ENCODE measurements around the gene DBET.
"Not testable (repeated sequence)": the region's sequence is repeated elsewhere in the genome, so short reads cannot be mapped to it uniquely, and the experiment has no call there.

DBET gene

DNA sequence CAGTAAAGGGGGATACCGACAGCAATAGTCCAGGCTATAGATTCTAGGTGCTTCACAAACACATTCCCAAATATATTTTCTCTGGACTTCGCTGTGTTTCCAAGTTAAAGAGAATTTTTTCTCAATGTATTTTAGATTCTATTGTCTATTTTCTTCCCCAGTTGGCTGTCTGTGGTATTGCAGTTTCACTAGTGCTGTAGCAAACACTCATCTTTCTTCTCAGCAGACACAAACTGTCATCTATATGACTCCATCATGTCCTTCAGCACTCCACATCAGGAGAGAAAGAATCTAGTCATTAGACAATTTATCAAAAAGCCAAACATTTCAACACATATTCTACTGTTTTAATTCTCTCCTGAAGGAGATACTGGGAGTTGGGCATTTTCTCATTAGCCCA, at the start of gene DBET:
DBET (plus strand) TSS at position 161 of the 400 bp plus-strand sequence.
- DNase-seq = not testable (repeated sequence)

DNA sequence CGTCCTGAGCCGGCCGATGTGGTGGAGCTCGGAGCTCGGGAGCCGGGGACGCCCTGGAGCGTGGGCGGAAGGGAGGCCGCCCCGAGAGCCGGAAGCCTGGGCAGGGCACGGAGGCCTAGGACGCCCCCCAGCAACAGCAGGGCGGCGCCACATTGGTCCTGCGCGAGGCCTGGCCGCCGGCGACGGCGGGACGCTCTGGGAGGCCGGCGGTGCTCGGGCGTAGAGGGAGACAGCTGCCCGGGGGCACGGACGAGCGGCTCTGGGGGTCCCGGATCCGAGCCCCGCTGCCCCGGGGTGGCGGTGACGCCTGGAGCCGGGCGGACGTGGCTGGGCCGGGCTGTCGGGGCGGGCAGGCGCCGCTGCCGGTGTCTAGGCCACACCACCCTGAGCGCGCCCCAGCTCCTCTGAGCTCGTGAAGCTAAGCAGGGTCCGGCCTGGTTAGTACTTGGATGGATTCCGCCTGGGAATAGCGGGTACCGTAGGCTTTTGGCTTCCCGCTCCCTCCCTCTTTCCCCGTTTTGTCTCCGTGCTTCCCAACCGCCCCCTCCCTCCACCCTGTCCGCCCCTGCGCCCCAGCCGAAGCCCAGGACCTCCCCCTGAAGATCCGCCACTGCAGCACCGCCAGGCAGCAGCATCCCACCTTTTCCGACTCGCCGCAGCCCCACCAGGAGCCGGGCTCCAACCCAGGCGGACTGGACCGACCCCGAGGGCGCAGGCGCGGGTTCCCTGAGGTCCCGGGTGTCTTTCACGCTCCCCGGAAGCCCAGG, 49.3 kb upstream of the DBET start:
- DNase-seq = no peak

DNA sequence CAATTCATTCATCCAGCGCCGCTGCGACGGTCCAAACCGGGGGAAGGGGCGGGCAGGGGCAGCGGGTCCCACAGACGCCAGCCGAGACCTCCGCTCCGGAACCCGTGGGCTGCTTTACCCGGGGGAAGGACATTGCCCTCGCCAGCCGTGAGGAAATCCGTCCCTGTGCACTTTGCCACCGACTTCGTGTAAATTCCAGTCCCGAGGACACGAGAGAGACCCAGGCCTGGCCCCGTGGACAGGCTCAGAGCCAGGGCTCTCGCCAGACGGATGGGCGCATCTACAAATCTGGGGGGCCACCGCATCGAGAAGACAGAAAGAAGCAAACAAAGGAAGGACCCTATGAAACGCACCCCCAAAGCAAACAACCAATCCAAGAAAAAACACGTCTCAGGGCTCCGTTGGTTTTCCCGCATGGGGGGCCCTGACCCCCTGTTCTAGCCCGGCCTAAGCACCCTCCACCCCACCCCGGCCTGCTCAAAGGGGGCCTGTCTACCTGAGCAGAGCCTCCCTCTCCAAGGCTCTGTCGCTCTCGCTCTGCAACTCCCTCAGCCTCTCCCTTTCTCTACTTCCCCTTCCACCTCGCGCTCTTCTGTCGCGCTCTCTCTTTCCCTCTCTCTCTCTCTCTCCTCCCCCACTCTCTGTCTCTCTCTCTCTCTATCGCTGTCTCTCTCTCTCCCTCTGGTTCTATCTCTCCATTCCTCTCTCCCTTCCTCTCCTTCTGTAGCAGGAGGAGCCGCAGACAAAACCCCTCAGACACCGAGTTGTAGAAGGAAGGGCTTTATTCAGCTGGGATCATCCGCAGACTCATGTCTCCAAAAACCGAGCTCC, 48.5 kb upstream of the DBET start:
- DNase-seq = no peak

DNA sequence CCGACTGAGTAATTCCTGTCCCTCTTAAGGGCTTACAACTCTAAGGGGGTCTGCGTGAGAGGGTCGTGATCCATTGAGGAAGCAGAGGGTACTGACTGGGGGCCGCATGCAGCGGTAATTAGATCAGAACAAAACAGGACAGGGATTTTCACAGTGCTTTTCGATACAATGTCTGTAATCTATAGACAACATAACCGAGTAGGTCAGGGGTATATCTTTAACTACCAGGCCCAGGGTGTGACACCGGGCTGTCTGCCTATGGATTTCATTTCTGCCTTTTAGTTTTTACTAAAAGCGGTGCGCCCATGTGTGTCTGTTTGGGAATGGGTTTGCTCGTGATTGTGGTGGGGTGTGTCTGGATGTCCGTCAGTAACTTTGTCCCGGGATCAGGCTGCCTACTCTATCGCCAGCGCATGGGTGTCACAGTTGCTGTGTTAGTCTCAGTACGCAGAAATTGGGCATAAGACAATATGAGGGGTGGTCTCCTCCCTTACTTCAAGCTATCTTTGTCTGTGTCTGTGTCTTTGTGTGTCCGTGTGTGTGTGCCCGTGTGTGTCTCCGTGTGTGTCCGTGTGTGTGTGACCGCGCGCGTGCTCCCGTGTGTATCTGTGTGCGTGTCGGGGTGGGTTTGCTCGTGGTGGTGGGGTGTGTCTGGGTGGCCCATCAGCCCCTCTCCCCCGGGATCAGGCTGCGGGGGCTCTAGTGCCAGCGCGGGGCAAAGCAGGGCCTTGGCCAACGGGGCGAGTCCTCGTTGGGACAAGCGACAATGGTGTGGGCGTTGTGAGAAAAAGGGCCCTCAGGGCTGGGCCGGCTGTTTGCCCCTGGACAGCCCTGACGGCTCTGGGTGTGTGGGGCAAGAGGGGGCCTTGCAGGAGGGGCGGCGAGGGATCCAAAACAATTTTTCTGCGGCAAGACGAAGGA, 47.7 kb upstream of the DBET start:
- DNase-seq = no peak

DNA sequence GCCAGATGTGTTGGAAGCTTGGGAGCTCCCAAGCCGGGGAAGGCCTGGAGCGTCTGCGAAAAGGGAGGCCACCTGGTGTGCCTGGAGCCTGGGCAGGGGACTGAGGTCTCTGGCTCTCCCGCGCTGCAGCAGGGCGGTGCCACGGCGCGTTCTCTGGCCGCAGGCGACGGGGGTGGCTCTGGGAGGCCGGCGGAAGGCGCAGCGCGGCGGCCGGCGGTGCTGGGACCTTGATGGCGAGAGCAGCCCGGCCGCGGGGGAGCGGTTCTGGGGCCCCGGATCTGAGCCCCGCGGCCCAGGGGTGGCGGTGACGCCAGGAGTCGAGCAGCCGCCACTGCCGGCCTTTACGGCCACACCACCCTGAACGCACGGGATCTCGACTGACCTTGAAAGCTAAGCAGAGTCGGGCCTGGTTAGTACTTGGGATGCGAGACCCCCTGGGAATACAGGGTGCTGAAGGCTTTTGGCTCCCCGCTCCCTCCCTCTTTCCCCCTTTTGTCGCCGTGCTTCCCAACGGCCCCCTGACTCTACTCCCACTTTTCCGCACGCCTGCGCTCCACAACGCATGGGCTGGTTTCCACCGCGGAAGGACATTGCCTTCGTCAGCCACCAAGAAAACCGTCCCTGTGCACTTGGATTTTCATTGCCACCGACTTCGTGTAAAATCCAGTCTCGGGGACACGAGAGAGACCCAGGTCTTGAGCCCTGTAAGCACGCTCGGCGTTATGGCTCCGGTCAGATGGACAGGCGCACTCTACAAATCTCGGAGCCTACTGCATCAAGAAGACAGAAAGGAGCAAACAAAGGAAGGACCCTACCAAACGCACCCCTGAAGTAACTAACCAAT, 46.7 kb upstream of the DBET start:
- no peak for DNase-seq

DNA sequence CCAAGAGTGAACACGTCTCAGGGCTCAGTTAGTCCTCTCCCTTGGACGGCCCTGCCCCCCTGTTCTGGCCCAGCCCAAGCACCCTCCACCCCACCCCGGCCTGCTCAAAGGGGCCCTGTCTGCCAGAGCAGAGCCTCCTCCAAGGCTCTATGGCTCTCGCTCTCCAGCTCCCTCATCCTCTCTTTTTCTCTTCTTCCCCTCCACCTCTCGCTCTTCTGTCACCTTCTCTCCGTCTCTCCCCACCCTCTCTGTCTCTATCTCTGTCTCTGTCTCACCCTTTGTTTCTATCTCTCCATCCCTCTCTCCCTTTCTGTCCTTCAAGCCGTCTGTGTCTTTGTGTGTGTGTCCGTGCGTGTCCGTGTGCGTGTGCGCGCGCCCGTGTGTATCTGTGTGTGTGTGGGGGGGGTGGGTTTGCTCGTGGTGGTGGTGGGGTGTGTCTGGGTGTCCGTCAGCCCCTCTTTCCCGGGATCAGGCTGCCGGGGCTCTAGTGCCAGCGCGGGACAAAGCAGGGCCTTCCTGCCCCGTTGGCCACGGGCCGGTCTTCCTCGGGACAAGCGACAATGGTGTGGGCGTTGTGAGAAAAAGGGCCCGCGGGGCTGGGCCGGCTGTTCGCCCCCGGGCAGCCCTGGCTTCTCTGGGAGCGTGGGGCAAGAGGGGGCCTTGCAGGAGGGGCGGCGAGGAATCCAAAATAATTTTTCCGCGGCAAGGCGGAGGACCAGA, 45.9 kb upstream of the DBET start:
- no peak for DNase-seq

DNA sequence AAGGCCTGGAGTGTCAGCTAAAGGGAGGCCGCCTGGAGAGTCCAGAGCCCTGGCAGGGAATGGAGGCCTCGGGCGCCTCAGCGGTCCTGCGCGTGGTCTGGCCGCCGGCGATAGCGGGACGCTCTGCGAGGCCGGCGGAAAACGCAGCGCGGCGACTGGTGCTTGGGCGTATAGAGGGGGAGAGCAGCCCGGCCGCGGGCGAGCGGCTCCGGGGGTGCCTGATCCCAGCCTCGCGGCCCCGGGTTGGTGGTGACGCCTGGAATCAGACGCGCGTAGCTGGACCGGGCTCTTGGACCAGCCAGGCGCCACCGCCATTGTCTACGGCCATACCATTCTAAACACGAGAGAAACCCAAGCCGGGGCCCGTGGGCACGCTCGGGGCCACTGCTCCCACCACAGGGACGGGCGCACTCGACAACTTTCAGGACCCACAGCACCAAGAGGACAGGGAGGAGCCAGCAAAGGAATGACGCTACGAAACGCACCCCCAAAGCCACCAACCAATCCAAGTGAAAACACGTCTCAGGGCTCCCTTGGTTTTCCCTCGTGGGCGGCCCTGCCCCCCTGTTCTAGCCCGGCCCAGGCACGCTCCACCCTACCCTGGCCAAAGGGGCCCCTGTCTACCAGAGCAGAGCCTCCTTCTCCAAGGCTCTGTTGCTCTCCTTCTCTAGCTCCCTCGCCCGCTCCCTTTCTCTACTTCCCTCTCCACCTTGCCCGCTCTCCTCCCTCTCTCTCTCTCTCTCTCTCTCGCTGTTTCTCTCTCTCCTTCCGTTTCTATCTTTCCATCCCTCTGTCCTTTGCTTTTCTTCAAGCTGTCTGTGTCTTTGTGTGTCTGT, 45.1 kb upstream of the DBET start:
- no peak for DNase-seq

DNA sequence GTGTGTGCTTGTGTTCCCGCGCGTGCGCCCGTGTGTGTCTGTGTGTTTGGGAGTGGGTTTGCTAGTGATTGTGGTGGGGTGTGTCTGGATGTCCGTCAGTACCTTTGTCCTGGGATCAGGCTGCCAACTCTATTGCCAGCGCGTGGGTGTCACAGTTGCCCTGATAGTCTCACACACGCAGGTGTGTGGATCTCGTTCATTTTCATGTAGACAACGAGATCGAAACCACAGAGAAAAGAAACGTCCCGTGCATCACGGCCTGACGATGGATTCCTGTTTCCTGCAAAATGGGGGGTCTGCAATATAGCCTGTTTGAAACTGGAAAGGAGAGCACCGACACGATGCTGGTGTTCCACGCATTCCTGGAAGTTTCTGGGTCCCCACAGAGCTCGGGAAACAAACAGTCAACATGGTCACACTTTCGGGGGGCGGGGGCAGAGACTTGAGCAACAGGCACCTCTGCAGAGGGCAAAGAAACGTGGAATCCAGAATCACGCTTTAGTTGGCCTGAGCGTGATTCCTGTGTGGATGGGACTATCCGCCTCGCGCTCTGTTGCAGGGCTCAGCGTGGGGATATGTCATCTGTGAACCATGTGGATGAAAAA, 44.3 kb upstream of the DBET start:
- not testable (repeated sequence) for DNase-seq

DNA sequence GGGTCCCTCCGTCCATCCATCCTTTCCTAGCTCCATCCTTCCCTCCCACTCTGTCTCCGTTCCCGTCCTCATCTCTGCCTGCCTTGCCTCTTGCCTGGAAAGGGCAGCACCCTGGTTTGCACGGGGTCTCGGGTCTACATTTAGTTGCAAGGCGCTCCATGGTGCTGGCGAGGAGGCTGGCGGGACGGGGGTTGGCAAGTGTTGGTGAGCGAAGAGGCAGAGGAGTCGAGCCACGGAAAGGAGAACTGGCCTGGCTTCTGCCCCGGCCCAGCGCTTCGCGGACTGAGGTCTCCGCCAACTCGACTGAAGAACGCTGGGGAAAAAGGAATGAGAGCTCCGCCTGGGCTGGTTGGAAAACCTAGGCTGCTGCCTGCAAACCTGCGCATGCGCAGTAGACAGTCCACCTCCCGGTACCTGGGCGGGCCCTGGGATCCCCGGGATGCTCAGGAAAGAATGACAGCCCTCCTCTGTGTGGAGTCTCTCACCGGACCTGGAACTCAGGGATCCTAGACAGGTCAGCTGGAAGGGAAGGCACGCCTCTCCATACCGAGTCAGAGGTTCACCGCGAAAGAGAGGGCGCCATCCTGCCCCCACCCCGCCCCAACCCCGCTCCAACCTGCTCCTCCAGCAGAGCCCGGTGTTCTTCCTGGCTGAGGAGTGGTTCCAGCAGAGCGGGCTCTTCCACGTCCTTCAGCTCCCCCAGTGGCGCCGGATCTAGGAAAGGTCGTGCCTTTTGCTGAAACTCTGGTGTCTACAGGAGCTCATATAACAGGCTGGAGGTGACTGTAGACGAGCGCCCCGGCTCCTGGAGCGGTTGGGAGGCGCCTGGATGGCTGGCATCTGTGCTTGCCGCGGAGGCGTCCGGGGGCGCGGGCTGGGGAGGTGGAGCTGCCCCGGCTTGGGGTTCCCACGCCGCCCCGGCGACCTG, 43.2 kb upstream of the DBET start:
- no peak for DNase-seq

DNA sequence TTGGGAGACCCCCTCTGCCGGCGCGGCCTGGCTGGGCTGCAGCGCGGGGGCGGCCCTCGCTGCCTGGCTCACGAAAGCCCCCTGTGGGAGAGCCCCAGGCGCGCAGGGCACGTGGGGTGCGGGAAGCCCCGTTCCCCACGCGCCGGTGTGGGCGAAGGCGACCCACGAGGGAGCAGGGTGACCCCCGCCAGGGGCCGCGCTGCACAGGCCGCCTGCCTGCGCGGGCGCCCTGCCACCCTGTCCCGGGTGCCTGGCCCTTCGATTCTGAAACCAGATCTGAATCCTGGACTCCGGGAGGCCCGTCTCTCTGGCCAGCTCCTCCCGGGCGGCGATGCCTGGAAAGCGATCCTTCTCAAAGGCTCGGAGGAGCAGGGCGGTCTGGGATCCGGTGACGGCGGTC, 42.3 kb upstream of the DBET start:
- not testable (repeated sequence) for DNase-seq

DNA sequence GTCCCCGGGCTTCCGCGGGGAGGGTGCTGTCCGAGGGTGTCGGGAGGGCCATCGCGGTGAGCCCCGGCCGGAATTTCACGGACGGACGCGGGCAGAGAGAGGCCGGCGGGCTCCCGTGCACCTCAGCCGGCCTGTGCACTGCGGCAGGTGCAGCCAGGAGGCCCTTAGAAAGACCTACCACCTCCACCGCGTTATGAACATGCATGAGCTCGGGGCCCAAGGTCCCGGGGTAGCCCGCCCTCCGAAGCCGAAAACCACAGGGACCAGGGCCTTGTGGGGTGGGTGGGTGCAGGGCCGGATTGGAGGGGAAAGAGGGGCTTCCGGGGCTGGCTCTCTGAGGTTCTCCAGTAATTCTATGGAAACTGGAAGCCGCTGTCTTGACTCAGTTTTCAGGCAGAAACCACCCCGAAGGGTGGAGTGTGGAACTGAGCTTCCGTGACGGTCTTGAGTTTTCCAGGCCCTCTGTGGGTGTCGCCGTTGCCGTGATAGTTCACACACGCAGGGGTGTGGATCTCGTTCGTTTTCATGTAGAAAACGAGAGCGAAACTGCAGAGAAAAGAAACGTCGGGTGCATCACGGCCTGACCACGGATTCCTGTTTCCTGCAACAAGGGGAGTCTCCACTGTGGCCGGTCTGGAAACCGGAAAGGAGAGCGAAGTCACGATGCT, 41.6 kb upstream of the DBET start:
- not testable (repeated sequence) for DNase-seq

DNA sequence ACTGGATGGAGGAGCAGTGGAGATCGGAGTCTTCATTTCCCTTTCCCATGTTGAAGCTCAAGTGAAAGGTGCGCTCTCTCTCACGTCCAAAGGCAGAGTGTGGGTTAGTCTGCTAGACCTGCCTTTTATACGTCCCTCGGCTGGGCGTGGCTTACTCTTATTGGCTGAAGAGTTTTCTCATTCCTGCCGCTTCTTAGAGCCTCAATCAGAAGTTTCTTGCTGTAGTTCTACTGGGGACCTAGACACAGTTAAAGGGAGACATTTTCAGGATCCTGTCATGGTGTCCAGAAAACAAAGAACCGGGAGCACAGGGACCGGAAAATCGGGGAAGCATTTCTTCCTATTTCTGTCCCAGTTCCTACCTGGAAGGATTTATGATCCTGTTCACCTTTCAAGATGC, 37.1 kb upstream of the DBET start, which contains the start of gene FRG2:
FRG2 (minus strand) TSS at position 101 of the 400 bp plus-strand sequence; CDS start at position 49, 52 bp downstream.
- not testable (repeated sequence) for DNase-seq

DNA sequence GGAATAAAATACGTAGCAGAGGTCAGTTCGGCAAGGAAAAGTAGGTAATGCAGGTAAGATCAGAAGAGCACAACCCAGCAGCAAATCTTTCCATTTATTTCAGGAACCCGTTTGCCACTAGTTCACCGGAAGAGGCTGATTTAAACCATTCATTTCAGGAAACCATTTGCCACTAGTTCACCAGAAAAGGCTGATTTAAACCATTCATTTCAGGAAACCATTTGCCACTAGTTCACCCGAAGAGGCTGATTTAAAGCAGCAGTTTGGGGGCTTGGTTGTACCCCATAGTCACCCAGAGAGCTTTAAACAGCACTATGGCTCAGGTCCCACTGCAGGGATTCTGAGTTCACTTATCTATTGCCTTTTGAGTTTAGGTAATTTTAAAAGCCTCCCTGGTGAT, 33.0 kb upstream of the DBET start:
- not testable (repeated sequence) for DNase-seq

DNA sequence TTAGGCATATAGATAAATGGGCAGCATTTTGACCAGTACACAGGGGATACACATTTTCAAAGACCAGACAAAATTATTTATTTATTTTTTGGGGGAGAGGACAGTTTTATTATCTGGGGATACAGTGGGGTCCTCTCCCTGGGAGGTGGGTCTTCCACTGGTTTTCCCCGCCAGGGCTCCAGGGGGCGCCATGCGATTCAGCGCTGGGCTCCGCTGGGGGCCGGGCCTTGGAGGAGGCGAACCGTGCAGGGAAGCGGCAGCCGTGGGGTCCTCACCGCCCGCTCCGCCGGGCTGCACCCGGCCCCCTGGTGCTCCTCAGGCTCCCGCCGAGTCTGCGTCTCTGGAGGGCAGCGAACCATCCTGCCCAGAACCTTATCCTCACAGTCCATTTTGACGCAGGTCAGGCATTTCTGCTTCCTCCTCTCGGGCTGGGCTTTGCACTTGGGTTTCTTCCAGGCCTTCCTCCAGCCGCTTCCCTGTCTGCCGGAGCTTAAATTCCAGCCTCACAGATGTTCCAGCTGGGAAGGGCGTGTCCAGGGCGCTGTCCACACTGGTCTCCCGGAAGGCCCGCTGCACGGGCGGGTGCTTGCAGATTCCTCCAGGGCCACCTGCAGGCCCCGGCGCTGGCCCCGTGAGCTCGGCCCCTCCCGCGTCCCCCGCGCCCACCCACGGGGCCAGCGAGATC, 26.5 kb upstream of the DBET start:
- not testable (repeated sequence) for DNase-seq

DNA sequence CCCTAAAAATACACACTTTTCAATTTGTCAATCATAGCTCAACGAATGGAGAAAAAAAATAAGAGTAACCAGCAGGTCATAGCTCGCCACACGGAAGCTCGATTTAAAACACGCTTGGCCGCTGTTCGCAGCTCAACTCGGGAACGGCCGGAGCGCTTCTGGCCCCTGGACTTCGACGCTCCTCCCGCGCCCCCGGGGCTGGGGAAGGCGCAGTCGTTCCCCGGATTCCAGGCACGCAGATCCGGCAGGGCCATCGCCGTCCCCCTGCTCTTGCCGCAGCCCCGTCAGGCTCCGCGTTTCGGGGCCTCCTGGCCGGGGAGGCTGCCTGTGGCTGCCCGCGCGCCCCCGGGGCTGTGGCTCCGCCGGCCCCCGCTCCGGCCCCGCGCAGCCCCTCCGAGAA, 23.4 kb upstream of the DBET start:
- not testable (repeated sequence) for DNase-seq

DNA sequence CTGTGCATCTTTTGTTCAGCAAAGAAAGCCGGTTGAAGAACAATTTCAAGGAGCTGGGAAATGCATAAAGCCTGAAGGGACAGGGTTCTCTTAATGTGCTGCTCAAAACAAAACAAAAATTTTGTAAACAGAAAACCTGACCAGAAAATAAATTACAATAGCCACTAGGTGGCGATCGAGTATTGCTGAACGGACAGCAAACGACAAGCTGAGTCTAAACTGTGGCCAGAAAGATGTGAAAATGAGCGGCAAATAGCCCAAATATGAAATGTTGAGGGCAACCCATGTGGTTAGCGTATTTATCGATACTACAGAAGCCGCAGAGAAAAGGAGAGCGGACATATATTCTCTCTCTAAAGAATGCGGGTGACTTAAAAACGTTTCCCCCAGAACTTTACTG, 16.7 kb upstream of the DBET start:
- not testable (repeated sequence) for DNase-seq
